Mesothelial cell of epicardium (in vitro differentiated cells): Measurements from ENCODE around the gene DEPDC1B. TPM values are rescaled to one million over a fixed set of nuclear protein-coding genes. Genes with fewer than 3 reads are reported as not detected.
"Not testable (repeated sequence)": the region's sequence is repeated elsewhere in the genome, so short reads cannot be mapped to it uniquely, and the experiment has no call there.

ENCODE experiments used
- DNase-seq, 2 experiments: peaks; one replicate each; pipeline ENCODE4 v3.0.0; 2021; ENCODE audit warnings: low spot score in 2 of 2; ENCODE audit not compliant: unreplicated experiment in 2 of 2
- H3K27ac Mint-ChIP-seq: 2 replicates; pipeline ENCODE4 v1.8.0; 2021; ENCODE audit warnings: mixed read lengths
- H3K27me3 Mint-ChIP-seq: 2 replicates; pipeline ENCODE4 v1.8.0; 2021; ENCODE audit warnings: low read depth, mixed read lengths
- H3K36me3 Mint-ChIP-seq: 2 replicates; pipeline ENCODE4 v1.8.0; 2021; ENCODE audit warnings: mixed read lengths
- H3K4me1 Mint-ChIP-seq: 2 replicates; pipeline ENCODE4 v1.8.0; 2021; ENCODE audit warnings: mixed read lengths
- H3K4me3 Mint-ChIP-seq: 2 replicates; pipeline ENCODE4 v1.8.0; 2021; ENCODE audit warnings: mild to moderate bottlenecking, moderate library complexity, mixed read lengths
- H3K9me3 Mint-ChIP-seq: 2 replicates; pipeline ENCODE4 v1.8.0; 2021; ENCODE audit warnings: mixed read lengths
- total RNA-seq: library from RNA; stranded (reverse); gene quantifications from 3 replicates; pipeline ENCODE4 v1.2.1, GENCODE V29; 2021
- TF ChIP-seq, protein P1 (sequence below): fragments of 200-600 bp; sonication (generic); IDR thresholded peaks from one replicate; pipeline ENCODE4 v1.5.0; 2021; ENCODE audit warnings: antibody characterized with exemption; ENCODE audit not compliant: unreplicated experiment

DEPDC1B gene
- total RNA-seq, 1 donor from 2014 or later, result 17.0 TPM

DNA sequence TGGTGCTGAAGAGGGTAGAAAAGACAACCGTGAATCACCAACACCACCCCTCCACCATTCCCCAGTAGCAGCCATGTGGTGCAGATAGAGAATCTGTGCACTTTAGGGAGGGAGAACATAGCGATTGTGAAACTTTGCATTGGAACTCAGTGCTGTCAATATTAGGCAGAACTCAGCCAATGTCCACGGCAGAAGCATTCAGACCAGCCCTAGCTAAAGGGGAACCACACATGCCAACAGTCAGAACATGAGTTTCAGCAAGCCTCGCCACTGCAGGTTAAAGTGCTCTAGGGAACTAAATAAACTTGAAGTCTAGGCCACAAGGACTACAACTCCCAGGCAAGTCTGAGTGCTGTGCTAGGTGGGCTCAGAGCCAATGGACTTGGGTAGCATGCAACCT, 38.5 kb upstream of the DEPDC1B start:
- Mint-ChIP-seq H3K4me1 (no peaks in the 10 kb centered on the region), H3K27ac (no peak overlapping the region), H3K4me3 (no peak overlapping the region), H3K9me3 (peaks cover 30% of the 10 kb centered on the region), H3K36me3 (peaks cover 9% of the 10 kb centered on the region), H3K27me3 (no peaks in the 10 kb centered on the region)
- TF ChIP-seq, protein P1, sequence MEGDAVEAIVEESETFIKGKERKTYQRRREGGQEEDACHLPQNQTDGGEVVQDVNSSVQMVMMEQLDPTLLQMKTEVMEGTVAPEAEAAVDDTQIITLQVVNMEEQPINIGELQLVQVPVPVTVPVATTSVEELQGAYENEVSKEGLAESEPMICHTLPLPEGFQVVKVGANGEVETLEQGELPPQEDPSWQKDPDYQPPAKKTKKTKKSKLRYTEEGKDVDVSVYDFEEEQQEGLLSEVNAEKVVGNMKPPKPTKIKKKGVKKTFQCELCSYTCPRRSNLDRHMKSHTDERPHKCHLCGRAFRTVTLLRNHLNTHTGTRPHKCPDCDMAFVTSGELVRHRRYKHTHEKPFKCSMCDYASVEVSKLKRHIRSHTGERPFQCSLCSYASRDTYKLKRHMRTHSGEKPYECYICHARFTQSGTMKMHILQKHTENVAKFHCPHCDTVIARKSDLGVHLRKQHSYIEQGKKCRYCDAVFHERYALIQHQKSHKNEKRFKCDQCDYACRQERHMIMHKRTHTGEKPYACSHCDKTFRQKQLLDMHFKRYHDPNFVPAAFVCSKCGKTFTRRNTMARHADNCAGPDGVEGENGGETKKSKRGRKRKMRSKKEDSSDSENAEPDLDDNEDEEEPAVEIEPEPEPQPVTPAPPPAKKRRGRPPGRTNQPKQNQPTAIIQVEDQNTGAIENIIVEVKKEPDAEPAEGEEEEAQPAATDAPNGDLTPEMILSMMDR, result no peak
- DNase-seq, result no peak

DNA sequence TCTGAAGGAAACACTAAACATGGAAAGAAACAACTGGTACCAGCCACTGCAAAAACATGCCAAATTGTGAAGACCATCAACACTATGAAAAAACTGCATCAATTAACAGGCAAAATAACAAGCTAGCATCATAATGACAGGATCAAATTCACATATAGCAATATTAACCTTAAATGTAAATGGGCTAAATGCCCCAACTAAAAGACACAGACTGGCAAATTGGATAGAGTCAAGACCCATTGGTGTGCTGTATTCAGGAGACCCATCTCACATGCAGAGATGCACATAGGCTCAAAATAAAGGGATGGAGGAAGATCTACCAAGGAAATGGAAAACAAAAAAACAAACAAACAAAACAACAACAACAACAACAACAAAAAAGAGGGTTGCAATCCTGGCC, 30.9 kb upstream of the DEPDC1B start:
- peaks cover 15% of the 10 kb centered on the region for H3K27me3 Mint-ChIP-seq
- H3K9me3 Mint-ChIP-seq, result peaks cover 30% of the 10 kb centered on the region
- not testable (repeated sequence) for H3K27ac Mint-ChIP-seq, H3K4me3 Mint-ChIP-seq, H3K36me3 Mint-ChIP-seq, H3K4me1 Mint-ChIP-seq, DNase-seq

GRCh38 chr5:60727033-60727679, 27.2 kb upstream of the DEPDC1B start:
- DNase-seq, result no peak
- TF ChIP-seq, protein P1, result no peak
- no peak overlapping the region for H3K27ac Mint-ChIP-seq
- peaks cover 20% of the 10 kb centered on the region for H3K9me3 Mint-ChIP-seq
- peaks cover 13% of the 10 kb centered on the region for H3K27me3 Mint-ChIP-seq
- no peaks in the 10 kb centered on the region for H3K36me3 Mint-ChIP-seq
- H3K4me1 Mint-ChIP-seq, result no peaks in the 10 kb centered on the region
- H3K4me3 Mint-ChIP-seq, result no peak overlapping the region

DNA sequence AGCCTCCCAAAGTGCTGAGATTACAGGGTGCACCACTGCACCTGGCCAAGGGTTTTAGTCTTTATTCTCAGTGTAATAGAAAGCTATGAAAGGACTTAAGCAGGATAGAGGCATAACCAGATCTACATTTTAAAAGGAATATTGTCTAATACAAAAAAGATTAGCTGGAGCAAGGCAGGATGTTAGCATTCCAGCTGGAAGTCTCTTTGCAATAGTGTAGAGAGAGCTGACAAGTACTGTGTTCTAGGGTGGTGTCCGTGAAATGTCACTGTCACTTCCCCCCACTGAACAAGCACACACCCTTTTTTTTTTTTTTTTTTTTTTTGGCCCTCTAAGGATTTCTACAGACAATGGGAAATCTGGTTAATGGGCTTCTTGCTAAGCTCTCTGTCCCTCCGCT, 24.2 kb upstream of the DEPDC1B start:
- Mint-ChIP-seq H3K27me3 (peaks cover 18% of the 10 kb centered on the region), H3K36me3 (no peaks in the 10 kb centered on the region), H3K4me1 (no peaks in the 10 kb centered on the region), H3K9me3 (no peaks in the 10 kb centered on the region), H3K27ac (no peak overlapping the region), H3K4me3 (no peak overlapping the region)
- DNase-seq, result no peak
- TF ChIP-seq, protein P1, result no peak

GRCh38 chr5:60722416-60722815, 22.4 kb upstream of the DEPDC1B start:
- Mint-ChIP-seq H3K9me3 (no peaks in the 10 kb centered on the region), H3K4me1 (peaks cover 4% of the 10 kb centered on the region), H3K27ac (no peak overlapping the region), H3K27me3 (peaks cover 18% of the 10 kb centered on the region), H3K36me3 (no peaks in the 10 kb centered on the region), H3K4me3 (no peak overlapping the region)
- no peak for DNase-seq
- TF ChIP-seq, protein P1, result no peak

DNA sequence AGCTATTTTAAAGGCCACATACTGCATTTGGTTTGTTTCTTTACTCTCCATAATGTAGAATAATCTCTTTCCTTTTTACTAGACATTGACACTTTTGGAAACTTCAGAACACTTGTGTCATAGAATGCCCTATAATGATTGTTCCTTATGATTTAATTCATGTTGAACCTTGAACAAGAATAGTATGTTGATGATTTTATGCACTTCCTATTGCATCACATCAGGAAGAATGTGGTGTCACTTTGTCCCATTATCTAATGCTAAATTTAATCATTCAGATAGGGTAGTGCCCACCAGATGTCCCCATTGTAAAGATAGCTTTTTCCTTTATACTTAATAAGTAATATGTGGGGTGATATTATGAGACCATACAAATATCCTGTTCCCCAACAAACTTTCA, 19.4 kb upstream of the DEPDC1B start:
- no peak for DNase-seq
- Mint-ChIP-seq H3K36me3 (no peaks in the 10 kb centered on the region), H3K27me3 (peaks cover 22% of the 10 kb centered on the region), H3K9me3 (peaks cover 8% of the 10 kb centered on the region), H3K4me1 (peaks cover 4% of the 10 kb centered on the region), H3K27ac (no peak overlapping the region), H3K4me3 (no peak overlapping the region)
- TF ChIP-seq, protein P1, result no peak
